Stimulated activated CD8-positive, alpha-beta memory T cell treated with anti-CD3 and anti-CD28 coated beads, Interleukin-12 subunit alpha, Interleukin-12 subunit beta, amount 100 ng/mL, for 24 hours (primary cell): ENCODE results near the gene MUCL3.
"Not testable (repeated sequence)": the region's sequence is repeated elsewhere in the genome, so short reads cannot be mapped to it uniquely, and the experiment has no call there.

ENCODE experiments used
- DNase-seq: peaks from one replicate; pipeline ENCODE4 v3.0.0-alpha.2; 2020; ENCODE audit errors: extremely low read depth

The MUCL3 gene

GRCh38 chr6:30944051-30944450 is 3.3 kb downstream of the MUCL3 start:
- no peak for DNase-seq

DNA sequence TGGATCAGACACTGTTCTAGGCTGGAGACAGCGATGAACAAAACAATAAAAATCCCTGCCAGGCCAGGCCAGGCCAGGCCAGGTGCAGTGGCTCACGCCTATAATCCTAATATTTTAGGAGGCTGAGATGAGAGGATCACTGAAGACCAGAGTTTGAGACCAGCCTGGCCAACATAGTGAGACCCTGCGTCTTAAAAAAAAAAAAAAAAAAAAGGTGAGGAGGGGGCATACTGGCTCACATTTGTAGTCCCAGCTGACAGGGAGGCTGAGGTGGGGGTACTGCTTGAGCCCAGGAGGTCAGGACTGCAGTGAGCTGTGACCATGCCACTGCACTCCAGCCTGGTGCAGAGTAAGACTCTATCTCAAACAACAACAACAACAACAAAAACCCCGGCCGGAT is 4.5 kb downstream of the MUCL3 start:
- DNase-seq = no peak

- no peak for DNase-seq
Observed at GRCh38 chr6:30947231-30947630, 6.5 kb downstream of the MUCL3 start.

DNA sequence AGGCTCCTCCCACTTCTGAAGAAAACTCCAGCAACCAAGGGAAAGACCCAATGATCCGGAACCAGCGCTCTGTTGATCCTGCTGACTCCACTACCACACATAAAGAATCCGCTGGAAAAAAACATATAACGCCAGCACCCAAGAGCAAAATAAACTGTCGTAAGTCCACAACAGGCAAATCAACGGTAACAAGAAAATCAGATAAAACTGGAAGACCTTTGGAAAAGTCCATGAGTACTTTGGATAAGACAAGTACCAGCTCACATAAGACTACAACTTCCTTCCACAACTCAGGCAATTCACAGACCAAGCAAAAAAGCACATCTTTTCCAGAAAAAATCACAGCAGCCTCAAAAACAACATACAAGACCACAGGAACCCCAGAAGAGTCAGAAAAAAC is 8.0 kb downstream of the MUCL3 start:
- DNase-seq = no peak

- no peak for DNase-seq
Observed at GRCh38 chr6:30951907-30952469, 11.2 kb downstream of the MUCL3 start.

DNA sequence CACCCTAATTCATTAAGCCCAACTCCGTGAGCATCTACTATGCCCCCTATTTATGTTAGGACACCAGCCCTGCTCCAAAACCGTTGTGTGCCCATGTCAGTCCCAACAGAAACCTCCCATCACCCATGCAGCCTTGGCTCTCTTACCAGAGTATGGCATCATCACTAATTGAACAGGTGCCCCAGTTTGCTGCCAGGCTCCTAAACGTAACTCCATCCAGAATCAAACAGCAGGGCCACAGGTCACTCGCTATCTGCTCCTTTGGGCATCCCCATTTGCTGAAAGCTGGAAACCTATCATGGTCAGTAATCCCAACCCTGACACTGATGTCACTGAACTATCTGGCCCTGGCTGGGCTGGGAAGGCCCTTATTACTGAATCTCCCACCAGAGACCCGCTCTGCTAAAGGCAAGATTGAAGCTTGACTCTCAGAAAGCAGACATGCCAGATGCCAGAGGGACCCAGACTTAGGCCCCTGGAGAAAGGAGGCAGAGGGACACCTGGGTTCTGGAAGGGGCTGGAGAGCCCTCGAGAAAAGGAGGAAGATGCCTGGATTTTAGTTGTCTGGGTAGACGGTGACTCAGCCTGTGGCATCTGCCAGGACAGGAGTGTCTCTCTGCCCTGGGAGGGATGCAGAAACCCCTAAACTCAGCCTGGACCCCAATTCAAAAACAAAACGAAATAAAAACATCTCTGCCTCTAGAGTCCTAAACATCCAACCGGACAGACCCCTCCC is 14.0 kb downstream of the MUCL3 start:
- no peak for DNase-seq

DNA sequence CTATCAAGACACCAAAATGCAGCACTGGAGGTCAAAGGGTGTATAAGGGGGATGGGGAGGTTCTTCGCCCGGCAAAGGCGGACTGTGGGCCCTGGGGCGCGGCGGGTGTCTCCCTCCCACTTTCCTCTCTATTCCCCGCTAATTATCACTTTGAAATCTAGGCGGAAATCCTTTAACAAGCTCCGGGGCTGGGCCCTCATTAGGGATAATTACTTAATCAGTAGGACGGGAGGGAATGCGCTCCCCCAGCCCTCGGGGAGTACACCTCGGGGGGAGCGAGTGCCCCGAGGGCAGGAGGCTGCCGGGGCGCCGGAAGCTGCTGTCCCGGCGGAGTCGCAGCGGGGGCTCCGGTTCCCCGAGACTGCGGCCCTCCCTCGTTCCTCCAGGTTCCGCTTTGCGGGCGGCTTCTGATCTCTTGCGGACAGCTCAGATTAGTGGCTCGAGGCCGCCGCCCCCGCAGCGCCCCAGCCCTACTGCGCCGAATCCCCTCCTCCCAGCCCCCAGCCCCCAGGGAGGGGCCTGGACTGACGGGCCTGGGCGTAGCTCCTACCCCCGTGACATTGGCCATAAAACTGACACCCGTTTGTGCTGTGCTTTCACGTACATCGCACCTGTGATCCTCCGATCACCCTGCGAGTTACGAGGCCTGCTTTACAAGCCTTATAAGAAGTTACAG is 14.7 kb downstream of the MUCL3 start:
- DNase-seq = peak; percentile 62

- DNase-seq = no peak
Observed at GRCh38 chr6:30957716-30958115, 16.9 kb downstream of the MUCL3 start.

GRCh38 chr6:30960907-30961673 is 20.3 kb downstream of the MUCL3 start:
- no peak for DNase-seq

DNA sequence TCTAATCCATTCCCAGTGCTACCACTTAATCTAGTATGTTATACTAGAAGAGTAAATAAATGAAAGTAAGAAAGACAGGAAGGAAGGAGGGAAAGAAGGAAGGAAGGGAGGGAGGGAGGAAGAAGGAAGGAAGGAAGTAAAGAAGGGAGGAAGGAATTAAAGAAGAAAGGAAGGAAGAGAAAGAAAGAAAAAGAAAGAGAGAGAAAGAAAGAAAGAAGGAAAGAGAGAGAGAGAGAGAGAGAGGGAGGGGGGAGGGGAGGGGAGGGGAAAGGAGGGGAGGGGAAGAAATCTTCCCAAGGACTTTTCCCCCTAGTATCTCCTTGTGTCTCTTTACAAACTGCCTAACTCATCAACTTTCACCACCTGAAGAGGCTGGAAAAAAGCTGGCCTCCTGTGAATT is 21.9 kb downstream of the MUCL3 start:
- DNase-seq = no peak

GRCh38 chr6:30963641-30964040 is 22.9 kb downstream of the MUCL3 start:
- no peak for DNase-seq

DNA sequence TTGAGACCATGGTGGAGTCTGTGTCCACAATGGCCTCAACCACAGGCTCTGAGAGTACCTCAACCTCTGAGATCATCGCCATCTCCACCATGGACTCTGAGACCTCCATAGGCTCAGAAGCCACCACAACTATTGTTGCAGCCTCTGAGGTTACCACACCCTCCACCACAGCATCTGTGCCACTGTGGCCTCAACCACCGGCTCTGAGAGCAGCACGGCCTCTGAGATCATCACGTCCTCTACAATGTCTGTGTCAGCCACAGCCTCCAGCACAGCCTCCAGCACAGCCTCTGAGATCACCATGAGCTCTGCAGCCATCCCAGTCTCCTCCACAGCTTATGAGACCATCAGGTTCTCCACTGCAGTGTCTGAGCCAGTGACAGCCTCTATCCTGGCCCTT is 23.3 kb downstream of the MUCL3 start:
- DNase-seq = no peak

DNA sequence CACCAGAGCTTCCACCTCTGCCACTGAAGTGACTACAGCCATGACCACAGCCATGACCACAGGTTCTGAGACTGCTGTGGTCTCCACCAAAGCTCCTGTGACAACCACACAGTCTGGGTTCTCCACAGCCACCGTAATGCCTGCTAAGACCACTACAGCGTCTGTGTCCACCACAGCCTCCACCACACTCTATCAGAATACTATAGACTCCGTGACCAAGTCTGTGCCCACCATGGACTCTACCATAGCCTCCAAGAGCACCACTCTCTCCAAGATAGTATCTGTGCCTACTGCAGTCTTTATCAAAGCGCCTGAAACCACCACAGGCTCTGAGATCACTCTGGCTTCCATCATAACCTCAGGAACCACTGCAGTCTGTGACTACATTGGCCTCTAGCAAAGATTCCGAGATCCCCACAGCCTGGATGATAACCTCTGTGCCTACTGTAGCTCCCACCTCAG is 24.4 kb downstream of the MUCL3 start:
- no peak for DNase-seq

- DNase-seq = no peak
Observed at GRCh38 chr6:30966154-30966553, 25.4 kb downstream of the MUCL3 start.

DNA sequence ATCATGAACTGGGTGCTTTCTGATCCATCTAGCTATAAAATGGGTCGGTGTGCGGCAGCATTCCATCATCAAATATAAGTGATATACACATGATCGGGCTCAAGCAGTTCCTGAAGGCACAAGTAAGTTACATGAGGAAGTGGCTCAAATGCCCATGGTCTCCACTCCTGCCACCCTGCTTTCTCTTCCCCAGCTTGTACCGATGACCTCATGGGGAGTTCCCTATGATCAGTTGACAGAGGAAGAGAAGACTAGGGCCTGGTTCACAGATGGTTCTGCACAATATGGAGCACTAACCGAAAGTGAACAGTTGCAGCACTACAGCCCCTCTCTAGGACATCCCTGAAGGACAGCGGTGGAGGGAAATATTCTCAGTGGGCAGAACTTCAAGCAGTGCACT is 28.4 kb downstream of the MUCL3 start:
- DNase-seq = not testable (repeated sequence)

- no peak for DNase-seq
Observed at GRCh38 chr6:30970946-30971345, 30.2 kb downstream of the MUCL3 start.

DNA sequence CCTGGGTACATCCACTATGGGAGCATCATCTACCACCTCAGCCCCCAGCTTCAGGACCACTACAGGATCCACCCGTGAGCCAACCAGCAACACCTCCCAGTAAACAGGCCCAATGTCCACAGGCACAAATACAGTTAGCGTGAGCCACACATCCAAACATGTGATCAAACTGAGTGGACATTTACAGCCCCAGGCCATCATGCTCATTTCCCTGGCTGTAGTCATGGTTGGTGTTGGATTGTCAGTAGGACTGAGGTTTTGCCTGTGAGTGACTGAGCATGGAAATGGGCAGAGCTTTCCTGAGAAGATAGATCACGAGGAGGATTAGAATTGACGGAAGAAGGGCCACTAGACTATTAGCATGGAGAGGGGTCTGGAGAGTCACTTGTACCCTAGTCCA is 32.0 kb downstream of the MUCL3 start:
- no peak for DNase-seq

DNA sequence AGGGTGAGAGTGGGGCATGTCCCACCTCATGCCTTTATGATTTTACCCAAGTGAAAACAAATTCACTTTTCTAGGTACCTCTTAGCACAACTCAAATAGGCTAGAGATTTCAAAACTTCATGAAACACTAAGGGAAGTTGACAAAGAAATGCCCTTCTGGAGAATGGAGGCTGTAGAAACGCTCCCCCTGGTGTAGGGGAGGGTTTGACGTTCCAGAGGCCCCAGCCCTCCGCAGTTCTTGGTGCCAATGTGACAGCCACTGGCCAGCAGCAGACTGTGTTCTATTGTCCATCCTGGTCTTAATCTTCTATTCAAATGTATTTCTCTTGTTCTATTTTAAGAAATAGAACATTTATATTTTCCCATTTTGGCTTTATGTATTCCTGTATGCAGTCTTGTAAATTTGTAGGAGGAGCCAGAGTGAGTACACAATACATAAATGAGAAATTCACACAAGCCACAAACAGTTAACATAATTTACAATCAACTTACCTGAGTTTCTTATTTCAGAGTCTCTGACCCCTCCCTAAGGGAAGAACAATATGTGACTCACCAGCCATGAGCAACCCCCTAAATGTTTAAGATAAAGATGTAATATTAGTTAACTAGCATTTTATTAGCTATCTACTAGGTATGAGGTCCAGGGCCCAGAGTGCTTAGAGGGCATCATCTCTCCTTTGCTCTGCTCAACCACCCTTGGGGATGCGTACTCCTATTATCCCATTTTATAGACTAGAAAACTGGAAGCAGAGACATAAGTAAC is 33.9 kb downstream of the MUCL3 start:
- DNase-seq = no peak

DNA sequence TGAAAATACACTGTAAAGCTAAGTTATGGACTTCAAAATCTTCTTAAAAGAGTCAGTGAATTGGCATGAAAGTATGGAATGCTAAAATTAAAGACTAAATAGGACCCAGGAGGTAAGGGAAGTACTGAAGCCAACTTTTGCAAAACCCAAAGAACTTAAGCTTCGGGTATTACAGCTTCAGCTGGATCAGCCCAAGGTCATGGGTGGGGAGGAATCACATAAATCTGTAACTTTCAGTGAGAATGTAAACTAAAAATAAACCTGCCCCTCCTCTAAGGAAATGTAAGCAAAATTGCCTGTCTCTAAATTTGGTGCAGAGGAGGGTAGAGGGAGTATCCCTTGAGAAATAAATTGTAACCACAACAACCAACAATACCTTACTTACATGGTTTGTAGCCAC is 38.4 kb downstream of the MUCL3 start:
- no peak for DNase-seq

- DNase-seq = no peak
Observed at GRCh38 chr6:30979690-30980089, 38.9 kb downstream of the MUCL3 start.

DNA sequence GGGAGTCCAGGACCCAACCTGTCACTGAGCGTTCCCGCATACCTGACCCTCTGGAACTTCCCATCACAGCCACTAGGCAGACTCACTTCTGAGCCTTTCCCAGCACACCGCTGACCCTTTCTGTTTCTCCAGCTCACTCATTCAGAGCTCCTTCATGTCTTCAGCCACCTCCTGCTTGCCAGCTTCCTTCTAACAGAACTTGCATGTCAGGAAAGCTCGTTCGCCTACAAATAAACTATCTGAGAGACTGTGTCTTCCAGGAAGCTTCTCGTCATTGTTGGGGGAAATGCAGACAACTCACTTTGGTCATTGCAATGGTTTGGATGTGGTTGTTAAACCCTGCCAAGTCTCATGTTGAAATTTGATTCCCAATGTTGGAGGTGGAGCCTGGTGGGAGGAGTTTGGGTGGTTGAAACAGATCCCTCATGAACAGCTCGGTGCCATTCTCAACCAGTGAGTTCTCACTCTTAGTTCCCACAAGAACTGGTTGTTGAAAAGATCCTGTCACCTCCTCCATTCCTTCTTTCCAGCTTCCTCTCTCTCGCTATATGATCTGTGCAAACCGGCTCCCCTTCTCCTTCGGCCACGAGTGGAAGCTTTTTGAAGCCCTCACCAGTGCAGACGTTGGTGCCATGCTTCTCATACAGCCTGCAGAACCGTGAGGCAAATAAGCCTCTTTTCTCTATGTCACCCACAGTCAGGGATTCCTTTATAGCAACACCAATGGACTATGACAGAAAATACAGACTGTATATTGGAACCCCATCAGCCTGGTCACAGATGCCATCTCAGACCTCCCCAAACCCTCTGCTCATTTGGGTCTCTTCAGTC is 41.4 kb downstream of the MUCL3 start:
- no peak for DNase-seq
